ENCODE data around the gene DDX49. TPM values are rescaled to one million over a fixed set of nuclear protein-coding genes. Genes with fewer than 3 reads are reported as not detected.

The DDX49 gene
- total and polyA plus RNA-seq, 9 of the 15 experiments (the other 6 are each of a cell fraction or from before 2014, with no cell fraction given): 1.1 to 113 (median 45.7) TPM

GRCh38 chr19:18905513-18906236 is 13.8 kb upstream of the DDX49 start:
- Histone ChIP-seq H3K27me3 (ENCODE audit: control insufficient read depth in 2 of 2, insufficient read depth in 2 of 2, low read length in 2 of 2) (no peaks in the 10 kb centered on the region), H3K9ac (ENCODE audit: insufficient read depth in 1 of 2, low read depth in 2 of 2, low read length in 2 of 2) (no peak overlapping the region), H3K27ac (ENCODE audit: extremely low read depth, low read depth, low read length) (no peak overlapping the region), H3K4me2 (ENCODE audit: insufficient read depth, low read length) (no peak overlapping the region), H3K79me2 (ENCODE audit: control insufficient read depth, insufficient read depth, low read length) (no peaks in the 10 kb centered on the region), H3K36me3 (ENCODE audit: control insufficient read depth, insufficient read depth, low read length) (peaks cover 70% of the 10 kb centered on the region; the same call in 2 of the 3 replicates), H3K4me3 (no peak overlapping the region), H3K9me3 (replicated peaks; ENCODE audit: control insufficient read depth, insufficient read depth, low read depth, low read length) (no peaks in the 10 kb centered on the region), H4K20me1 (replicated peaks; ENCODE audit: control insufficient read depth, insufficient read depth, low read length) (0 out of 2 replicates have a peak, but pooled peaks cover 5% of the 10 kb centered on the region), H3K4me1 (replicated peaks in 1 of 2; ENCODE audit: control insufficient read depth in 2 of 2, insufficient read depth in 2 of 2, low read length in 2 of 2) (peaks cover 0 to 44% of the 10 kb centered on the region in 2 experiments; a peak in 2 of 5 replicates), H3K9me1 (ENCODE audit: control insufficient read depth, insufficient read depth, low read length) (no peaks in the 10 kb centered on the region), H2AFZ (ENCODE audit: low read depth, low read length) (no peak overlapping the region)
- DNase-seq (ENCODE audit: extremely low read depth in 1 of 4, low spot score in 3 of 4) (no peak), FAIRE-seq (no peak), ATAC-seq (peak; percentile 21)
- 75% methylated on average over 15 of the region's 26 CpGs for WGBS (ENCODE audit: insufficient coverage, low coverage, missing lambda C conversion rate)
- BruUV-seq (replicated peaks): no TSS peak
- POLR2A ChIA-PET: no interaction called here
- CTCF ChIA-PET (ENCODE audit: low intra/inter-chr PET ratio): no interaction called here
- in situ Hi-C loops (cut with MboI): no loop called here
- intact Hi-C loops (cut with micrococcal nuclease): no loop called here
- peak; percentile 58 for TF ChIP-seq POLR2G (IDR thresholded peaks at IDR 0.05; ENCODE audit: low read depth, low read length)
- peak; percentile 37; the same call in 1 of the 2 replicates for TF ChIP-seq ZBTB33 (CRISPR knock-in tag; IDR thresholded peaks at IDR 0.05)
- TF ChIP-seq FOSL1 (tag; conservative IDR thresholded peaks at IDR 0.05): no peak
- TF ChIP-seq SUPT5H (IDR thresholded peaks at IDR 0.05): peak; percentile 32; the same call in 1 of the 2 replicates
- TF ChIP-seq ZMIZ1 (IDR thresholded peaks at IDR 0.05; ENCODE audit: low read depth in 2 of 2, low read length in 2 of 2): no peak
- TF ChIP-seq NFE2 (IDR thresholded peaks at IDR 0.05; ENCODE audit: low read depth): peak; percentile 50
- no peak for TF ChIP-seq NRF1 (conservative IDR thresholded peaks at IDR 0.05 in 1 of 2, IDR thresholded peaks at IDR 0.05 in 1 of 2)
- TF ChIP-seq ZBTB11 (CRISPR knock-in tag; IDR thresholded peaks at IDR 0.05): no peak
- TF ChIP-seq MTA3 (IDR thresholded peaks at IDR 0.05; ENCODE audit: borderline replicate concordance): no peak
- no peak for TF ChIP-seq DIDO1 (tag; IDR thresholded peaks at IDR 0.05; ENCODE audit: low read depth)
- no peak for TF ChIP-seq ZNF75A (CRISPR knock-in tag; IDR thresholded peaks at IDR 0.05)
- peak; percentile 44; the same call in 1 of the 2 replicates for TF ChIP-seq RBFOX2 (IDR thresholded peaks at IDR 0.05; ENCODE audit: low read depth, low read length)

Measured in K562 (cell line).